NCI-H345 treated with DMSO at 0.1 percent for 48 hours (cell line): ENCODE data around the gene CDH13.

Source experiments
- DNase-seq: peaks from one replicate; lab custom pipeline; 2025; ENCODE audit not compliant: unreplicated experiment; lab: John Stamatoyannopoulos, UW

The CDH13 gene

DNA sequence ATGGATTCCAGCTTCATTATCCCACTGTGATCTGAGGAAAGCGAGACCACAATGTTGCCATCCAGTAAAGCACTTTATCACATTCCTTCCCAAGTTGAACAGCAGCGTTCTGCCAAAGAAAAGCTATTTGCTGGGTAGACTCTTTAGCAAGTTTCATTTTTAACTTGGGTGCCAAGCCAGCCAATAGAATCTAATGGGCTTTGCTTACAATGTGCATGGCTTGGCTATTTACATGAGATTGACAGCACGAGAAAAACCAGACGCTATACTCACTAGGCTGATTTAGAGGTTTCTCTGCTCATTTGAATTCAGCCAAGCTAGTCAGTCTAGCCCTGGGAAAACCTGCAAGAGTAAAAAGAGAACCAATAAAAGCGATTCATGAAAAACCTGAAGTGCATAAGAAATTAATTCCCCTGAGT, 108.9 kb downstream of the CDH13 start:
- DNase-seq = no peak

DNA sequence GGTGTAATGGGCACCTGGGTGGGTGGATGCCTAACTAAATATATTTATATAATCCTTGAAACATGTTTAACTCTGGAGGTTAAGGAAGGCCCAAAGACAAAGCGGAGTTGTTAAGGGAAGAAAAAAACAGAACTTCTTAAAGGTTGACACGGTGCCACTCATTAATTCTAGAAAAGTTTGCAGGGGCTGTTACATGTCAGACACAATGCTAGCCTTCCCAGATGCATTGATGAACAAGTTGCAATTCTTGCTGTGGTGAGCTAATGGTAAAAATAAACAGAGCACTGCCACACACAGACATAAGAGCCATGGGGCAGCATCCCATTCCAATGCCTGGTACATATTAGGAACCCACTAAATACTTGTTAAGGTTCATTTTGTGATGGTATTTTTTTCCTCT, 109.5 kb downstream of the CDH13 start:
- DNase-seq = no peak

DNA sequence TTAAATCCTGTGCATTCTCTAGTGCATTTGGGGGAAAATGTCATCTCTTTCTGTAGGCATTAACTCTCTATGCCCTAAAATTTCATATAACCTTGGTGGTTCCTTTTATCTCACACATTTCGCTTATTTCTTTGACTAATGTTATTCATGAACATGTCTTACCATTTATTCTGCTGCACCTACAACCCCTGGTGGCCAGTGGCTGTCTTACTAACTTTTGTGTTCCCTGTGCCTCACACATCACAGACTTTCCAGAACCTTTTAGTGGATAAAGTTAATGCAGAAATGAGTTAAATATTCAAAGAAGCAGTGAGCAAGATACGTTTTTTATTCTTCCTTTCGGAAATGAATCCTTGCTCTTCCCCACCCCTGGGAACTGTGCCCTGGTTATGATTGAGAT, 111.9 kb downstream of the CDH13 start:
- DNase-seq = no peak

DNA sequence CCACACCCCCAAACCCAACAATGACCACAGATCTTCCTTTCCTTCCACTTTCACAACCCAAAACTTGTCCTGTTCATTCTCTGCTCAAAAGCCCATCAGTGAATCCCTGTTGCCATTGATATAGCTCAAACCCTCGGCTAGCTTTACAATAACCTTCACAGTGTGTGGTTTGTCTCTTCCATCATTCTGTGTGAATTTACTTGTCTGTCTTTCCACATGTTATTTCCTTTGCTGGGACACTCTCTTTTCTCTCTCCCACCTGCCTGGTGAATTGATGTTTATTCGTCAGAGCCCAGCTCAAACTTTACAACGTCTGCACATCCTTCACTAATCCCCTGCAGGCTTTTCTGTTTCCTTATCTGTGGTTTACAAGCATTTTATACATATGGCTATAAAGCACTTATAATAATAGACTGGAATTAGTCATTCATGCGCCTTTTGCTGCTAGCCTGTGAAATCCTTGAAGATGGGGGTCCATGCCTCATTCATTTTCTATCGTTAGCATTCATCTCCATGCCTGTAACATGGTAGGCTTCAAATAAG, 114.4 kb downstream of the CDH13 start:
- DNase-seq = no peak

DNA sequence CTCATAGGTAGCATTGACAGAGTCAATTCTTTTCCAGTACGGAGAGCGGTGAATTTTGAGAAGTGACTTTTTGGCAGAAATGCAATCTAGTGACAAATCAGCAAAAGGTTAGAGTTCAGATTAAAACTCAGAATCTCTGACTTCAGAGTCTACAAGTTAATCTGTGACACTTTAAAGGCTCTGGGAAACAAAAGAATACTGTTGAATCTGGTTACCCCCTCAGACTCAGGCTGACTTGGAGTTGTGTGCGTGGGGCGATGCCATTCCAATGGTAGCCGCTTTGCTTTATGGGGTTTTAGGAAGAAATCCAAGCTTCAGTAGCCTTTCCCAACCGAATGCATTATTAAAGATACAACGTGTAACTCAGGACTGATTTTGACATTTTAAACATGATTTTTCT, 118.2 kb downstream of the CDH13 start:
- no peak for DNase-seq

DNA sequence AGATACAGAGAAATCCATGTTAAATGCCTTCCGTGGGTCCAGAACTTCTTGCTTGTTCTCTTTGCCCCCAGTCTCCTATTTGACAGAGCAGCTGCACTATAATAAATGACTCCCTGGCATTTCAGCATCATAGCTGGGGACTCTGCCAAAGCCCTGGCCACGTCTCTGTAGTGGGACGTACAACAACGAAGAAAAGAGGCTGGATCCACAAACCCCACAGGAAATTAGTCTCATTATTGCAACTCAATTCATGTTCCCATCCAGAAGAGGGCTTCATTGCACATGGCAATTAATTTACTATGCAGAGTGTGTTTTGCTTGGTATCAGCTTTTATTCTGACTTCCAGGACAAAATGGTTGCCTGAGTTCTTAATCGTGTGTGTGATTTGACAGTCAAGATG, 121.3 kb downstream of the CDH13 start:
- DNase-seq = no peak

DNA sequence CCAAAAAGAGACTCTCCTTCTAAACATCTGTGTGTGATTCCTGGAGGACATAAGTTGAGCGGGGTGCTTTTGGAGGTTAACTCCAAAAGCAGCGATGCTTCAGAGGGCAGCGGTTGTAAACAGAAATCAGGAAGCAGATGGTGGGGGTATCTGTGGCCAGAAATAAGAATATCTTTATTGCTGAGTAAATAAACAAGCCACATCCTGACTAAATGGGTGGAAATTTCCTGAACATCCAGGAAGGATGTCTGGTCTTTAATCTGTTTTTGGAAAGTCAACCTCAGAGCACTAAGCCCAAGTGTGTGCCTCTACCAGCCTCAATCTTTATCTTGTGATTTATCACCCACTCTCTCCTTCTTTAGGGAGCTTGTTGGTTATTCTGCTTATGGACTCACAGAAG, 123.3 kb downstream of the CDH13 start:
- DNase-seq = no peak

DNA sequence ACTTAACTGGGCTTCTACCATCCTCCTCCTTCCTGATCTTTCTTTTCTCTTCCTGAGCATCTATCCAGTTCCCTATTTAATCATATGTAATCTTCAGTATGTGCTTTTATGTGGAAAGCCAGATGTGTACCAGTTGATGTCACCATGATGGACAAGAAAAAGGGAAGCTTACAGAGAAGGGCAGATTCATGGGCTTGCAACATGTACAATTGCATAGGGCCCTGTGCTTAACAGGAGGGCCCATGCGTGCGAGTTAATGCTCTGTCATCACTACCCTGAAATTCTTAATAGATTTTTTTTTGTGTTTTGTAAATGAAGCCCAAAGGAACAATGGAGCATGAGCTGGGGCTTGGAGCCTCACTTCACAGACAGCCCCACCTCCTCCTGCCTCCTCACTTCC, 124.3 kb downstream of the CDH13 start:
- DNase-seq = no peak

DNA sequence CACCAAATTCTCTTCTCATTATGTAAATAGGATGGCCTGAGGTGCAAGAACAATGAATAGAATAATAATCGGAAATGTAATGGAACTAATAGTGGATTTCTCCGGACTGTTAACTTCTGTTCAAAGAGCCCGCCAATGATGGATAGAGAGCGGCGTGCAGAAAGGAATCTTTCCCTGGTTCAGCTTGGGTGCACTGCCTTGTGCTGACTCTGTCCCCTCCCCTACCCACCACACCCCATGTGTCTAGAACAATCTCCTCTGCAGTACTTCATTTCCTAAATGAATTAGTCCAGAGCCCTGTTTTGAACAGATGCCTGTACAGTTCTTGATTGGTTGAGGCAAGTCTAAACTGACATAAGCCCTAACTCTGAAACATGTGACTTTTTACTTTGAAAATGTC, 125.4 kb downstream of the CDH13 start:
- no peak for DNase-seq

DNA sequence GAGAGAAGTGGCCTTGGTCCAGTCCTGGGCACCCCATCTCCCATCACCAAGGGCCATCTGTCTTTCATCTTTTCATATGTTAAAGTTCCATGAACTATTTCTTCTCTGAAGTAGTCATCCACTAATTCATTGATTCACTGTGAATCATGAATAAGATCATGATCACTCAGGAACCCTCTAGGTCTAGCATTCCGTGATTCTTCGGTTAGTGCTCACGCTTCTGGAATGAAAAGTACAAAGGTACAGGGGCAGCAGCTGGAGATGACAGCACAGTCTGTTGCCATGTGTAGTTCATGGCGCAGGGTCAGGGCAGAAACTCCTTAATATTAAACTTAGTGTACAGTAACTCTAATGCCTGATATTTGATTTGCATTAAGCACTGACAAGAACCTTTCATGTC, 127.1 kb downstream of the CDH13 start:
- no peak for DNase-seq

DNA sequence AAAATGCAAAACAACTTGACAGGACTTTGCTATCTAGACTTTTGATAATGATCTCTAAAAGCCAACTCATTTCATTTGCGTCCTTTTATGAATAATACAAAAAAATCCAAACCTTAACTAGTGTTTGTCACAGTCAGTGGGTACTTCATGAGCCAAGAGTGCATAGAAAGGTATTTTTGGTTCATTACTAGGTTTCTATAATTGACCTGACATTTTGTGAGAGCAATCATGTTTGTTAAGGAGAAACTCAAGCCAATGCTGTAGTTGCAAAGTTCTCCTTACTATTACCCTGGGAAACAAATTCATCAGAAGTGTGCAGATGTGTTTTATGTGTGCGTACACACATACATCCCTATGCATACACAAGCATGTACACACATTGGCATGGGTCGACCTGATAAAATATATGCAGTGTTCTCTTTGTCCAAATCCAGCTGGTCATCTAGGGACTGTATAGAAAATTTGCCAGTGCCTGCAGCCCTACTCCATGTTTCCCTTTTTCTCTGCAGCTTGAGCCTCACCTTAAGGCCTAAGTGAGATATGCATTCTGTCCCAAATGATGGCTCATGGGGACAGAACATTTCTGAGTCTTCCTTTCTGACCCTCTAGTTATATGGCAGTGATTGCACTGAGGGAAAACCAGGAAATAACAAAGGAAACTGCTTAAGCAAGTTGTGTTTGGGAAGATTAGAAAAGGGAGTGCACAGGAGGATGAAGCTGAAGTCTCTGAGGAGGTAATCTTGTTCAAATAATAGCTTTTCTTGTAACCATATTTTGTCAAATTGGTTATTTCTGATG, 128.1 kb downstream of the CDH13 start:
- DNase-seq = no peak

DNA sequence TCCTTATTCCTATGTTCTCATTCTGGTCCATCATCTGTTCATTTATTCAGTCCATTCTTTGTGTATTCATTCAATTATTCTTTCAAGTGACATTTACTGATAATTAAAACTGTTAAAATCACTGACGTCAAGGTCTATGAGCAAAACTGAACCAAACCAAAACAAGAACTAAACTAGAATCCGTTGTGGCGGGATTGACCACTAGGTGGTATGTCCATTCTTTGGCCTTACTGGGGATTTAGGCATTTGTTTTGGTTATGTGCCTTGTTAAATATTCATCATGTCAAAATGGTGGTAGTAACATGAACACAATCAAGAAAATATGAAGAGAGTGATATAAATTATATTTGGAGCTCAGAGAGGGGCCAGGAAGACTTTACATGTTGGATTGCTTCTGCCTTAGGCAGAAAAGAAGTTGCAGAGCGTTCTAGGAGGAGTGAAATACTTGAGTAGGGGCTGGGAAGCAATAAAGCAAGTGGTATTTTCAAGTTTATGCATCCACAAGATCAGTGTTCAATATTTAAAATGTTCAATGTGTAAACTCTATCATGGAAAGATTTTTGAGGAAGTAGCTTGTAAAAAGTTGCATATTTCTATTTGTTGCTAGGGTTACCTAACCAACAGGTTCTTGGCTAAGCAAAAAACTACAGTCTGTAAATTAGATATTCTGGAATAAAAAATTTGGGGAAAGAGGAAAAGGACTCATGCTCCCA, 129.0 kb downstream of the CDH13 start:
- no peak for DNase-seq

DNA sequence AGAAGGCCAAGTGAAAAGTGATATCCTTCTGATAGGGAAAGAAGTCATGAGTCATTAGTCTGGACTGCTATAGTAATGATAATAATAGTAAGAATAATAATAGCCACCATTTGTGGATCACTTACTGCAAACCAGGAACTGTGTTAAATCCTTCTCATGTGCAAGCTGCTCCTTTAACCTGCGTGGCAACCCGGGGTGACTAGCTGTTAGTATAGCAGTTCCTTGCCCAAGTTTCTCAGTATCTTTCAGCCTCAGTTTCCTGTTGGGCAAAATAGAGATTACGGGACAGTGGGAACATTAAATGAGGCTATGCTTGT, 129.5 kb downstream of the CDH13 start:
- DNase-seq = no peak

DNA sequence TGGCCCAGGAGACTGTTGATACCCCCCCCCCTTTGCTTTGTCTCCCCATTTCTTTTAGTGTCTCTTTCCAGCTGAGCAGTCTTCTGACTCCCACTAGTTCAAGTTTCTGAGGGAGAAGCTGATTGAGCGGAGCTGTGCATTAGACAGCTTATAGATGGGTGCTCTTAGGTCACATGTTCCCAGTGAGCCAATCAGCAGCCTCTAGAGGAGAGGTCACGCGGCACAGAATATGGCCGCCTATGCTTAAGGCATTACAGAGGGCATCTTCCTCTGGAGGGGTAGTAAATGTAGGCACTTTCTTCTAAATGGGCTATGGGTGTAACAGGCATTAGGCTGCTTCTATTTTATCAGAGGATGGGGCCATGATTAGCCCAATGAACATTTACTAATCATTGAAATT, 131.6 kb downstream of the CDH13 start:
- DNase-seq = no peak

DNA sequence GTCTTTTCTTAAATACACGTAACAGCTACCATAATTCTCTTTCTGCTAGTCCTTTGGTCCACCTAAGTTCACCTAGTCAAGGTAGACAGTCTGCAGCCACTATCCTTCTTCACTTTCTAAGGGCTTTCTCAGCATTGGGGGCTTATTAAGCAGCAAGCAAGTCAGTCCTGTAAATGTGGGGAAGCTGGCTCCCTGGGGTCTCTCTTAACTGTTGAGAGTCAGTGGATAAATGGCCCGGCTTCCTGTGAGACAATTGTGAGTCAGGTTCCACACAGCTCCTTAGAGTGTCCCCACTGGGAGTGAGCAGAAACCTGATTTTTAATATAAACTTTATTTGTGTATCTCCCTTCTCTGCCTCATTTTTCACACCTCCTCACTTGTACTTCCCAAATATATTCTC, 132.1 kb downstream of the CDH13 start:
- no peak for DNase-seq

DNA sequence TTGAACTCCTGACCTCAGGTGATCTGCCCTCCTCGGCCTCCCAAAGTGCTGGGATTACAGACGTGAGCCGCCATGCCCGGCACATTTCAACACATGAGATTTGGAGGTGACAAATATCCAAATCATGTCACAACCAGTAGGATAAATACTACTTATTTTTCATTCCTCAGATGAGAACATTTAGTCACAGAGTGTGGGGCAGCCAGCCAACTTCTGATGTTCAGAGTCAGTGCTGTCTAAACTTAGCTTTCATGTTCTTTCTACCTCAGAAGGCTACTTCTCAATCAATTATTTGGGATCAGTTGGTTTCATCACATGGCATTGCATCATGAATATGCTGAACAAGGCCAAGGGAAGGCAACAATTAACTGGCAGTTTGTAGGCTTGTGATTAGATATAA, 134.5 kb downstream of the CDH13 start:
- DNase-seq = no peak

DNA sequence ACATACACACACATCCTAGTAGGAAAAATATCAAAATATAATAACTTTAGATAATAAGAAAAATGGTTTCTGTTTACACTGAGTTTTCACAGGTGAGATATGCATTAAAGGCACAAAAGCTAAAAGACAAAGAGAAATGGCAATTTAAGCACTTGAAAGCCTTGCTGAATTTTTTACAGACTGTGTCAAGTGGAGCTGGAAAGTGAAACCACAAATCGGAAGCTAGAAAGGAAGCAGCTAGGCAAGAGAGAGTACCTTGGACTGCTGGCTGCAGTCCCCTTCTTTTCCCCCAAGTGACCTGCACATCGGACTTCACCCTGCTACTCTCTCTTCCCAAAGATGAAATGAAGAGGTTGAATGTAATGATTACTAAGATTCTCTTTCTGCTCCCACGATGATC, 135.1 kb downstream of the CDH13 start:
- no peak for DNase-seq

DNA sequence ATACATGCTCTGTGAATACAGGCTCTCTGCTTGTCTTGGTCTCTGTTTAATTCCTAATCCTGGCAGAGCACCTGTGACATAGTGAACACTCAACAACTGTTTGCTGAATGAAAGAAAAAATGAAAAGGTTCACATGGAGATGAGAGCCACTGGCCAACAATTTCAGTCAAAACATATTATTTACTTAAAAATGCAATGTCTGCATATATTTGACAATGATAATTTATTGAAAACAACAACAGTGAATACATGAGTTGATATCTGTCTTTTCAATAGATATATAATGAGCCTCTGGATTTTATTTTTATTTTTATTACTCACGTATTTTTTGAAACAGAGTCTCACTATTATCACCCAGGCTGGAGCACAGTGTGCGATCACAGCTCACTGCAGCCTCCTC, 136.6 kb downstream of the CDH13 start:
- DNase-seq = no peak

DNA sequence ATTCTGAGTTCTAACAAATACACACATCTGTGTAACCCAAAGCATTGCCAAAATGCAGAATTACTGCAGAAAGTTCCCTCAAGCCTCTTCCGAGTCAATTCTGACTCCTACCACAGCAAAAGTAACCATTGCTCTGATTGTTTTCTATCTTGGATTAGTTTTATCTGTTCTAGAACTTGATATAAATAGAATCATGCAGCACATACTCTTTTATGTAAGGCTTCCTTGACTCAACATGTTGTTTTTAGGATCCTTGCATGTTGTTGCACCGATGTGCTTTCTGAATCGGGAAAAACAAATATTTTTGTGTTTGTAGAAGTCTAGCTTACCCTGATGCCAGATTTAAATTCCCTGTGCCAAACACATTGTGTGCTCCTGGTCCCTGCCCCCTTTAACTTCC, 140.4 kb downstream of the CDH13 start:
- DNase-seq = no peak

DNA sequence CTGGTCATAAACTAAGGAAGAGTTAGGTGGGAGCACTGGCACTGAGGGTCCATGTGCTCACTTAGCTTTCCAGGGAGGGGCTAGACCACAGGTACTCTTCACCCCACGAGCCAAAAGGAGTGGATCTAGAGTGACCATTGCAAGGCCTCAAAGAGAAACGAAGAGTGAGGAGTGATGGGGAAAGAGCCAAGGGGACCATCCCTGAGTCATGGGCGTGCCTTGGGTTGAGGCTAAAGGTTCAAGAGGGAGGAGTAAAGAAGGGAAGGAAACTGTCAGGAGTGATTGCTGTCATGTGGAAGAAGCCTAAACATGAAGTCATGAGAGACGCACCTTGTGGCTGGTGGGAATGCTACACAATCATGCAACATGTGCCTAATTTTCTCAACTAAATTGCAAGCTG, 141.0 kb downstream of the CDH13 start:
- no peak for DNase-seq

DNA sequence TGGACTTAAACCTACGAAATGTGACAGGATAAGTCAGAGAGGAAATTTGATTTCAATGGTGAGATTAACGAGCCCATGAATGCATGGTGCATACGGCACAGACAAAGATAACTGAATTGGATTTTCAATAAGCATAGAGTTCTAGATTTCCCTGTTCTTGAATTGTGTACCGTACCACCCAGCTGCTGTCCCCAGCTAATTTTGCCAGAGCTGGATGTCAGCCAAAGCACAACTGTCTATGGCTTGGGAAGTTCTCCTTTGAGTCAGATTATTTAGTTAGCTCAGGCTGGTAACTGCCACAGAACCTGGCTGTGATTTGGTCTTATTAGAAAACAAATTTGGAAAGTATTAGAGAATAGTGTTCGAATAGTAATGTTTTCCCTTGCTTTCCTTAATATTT, 143.1 kb downstream of the CDH13 start:
- DNase-seq = no peak

DNA sequence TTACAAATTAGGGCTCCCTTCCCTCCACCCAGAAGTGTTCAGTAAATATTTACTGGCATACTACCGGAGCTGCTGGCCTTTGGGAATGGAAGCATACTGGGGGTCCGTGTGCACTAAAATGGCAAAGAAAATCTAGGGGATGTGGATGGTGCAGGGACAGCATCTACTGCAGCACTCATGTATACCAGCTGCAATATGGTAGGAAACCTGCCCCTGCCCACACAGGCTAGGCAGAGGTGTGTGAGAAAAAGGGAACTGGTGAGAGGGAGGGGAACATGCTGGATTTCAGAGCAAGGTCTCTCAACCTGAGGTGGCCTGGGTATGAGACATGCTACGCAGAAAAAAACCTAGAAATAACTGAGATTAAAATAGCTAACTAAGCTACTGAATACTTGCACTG, 145.4 kb downstream of the CDH13 start:
- no peak for DNase-seq

DNA sequence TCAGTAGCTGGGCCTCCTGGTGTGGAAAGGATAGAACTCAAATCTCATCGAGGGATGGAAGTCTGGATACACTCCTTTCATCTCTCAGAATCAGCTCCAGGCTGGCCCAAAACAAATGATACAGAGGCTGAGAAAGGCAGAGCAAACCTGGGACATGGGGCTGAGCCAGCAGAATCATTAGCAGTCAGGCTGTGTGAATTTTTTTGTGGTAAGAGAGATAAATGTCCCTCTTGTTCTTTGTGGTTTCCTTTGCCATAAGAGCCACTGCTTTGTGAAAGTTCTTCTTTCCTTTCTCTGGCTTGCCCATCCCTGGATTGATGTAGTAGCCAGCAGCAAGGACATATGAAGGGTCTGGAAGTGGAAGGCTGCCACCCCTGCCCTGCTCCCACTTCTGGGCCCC, 146.2 kb downstream of the CDH13 start:
- no peak for DNase-seq
